Panc1 (cell line): ENCODE measurements around the gene EHD1. TPM values are rescaled to one million over a fixed set of nuclear protein-coding genes. Genes with fewer than 3 reads are reported as not detected.
A peak's percentile ranks its signal among the peaks of the same experiment; 100 is the strongest.

Source experiments
- ATAC-seq: fragments of 200-7000 bp; cut with Tn5 transposase; 2 replicates; pipeline ENCODE4 v1.9.1; 2020; ENCODE audit warnings: mild to moderate bottlenecking, moderate library complexity
- BruUV-seq: library from RNA; stranded (reverse); fragments of 400-500 nt; replicated peaks from 2 replicates; lab custom pipeline; 2021; lab: Mats Ljungman, UMichigan
- CTCF ChIA-PET: fragments of 300-600 bp; sonication (Branson Sonifier 250); formaldehyde crosslinking; loops from one replicate; lab custom pipeline; 2022; ENCODE audit warnings: antibody characterized with exemption; lab: Charles Lee
- POLR2A ChIA-PET: fragments of 300-600 bp; sonication (Branson Sonifier 250); formaldehyde crosslinking; loops from one replicate; lab custom pipeline; 2022; ENCODE audit warnings: antibody characterized with exemption; lab: Charles Lee
- DNase-seq: peaks from one replicate; pipeline ENCODE4 v3.0.0-alpha.2; 2010; ENCODE audit warnings: low read depth, low spot score
- H3K27ac ChIP-seq: 2 replicates; pipeline ENCODE4 v1.5.1; 2011; ENCODE audit warnings: mild to moderate bottlenecking, low read length, inconsistent platforms
- H3K27me3 ChIP-seq: fragments of 200-500 bp; sonication (Bioruptor generic); 2 replicates; pipeline ENCODE4 v1.6.0; 2014; ENCODE audit warnings: low read length, inconsistent platforms; ENCODE audit not compliant: control insufficient read depth, insufficient read depth
- H3K36me3 ChIP-seq: fragments of 200-500 bp; sonication (Bioruptor generic); 2 replicates; pipeline ENCODE4 v1.5.1; 2014; ENCODE audit warnings: inconsistent platforms, mild to moderate bottlenecking, low read length, moderate library complexity; ENCODE audit not compliant: control insufficient read depth, insufficient read depth
- H3K4me1 ChIP-seq: 2 replicates; pipeline ENCODE4 v1.5.1; 2011; ENCODE audit warnings: inconsistent platforms, mild to moderate bottlenecking, low read length, moderate library complexity; ENCODE audit not compliant: control insufficient read depth, insufficient read depth
- H3K4me3 ChIP-seq, 2 experiments: 2 replicates each; pipeline ENCODE4 v1.5.1; 2011 to 2012; ENCODE audit warnings: low read depth in 2 of 2, low read length in 2 of 2, mild to moderate bottlenecking in 2 of 2, inconsistent platforms in 1 of 2, moderate library complexity in 1 of 2
- H3K9me3 ChIP-seq: fragments of 200-500 bp; sonication (Bioruptor generic); 2 replicates; pipeline ENCODE4 v1.5.1; 2014; ENCODE audit warnings: low read depth, mild to moderate bottlenecking, inconsistent platforms, low read length, moderate library complexity; ENCODE audit not compliant: control insufficient read depth, insufficient read depth
- CTCF ChIP-seq: fragments of 450-650 bp; IDR thresholded peaks from 2 replicates; pipeline ENCODE4 v1.5.1; 2017; ENCODE audit warnings: mild to moderate bottlenecking
- POLR2AphosphoS5 ChIP-seq: IDR thresholded peaks from 2 replicates; pipeline ENCODE4 v1.6.1; 2012; ENCODE audit warnings: mild to moderate bottlenecking, low read depth, low read length, moderate library complexity
- REST ChIP-seq, 2 experiments: IDR thresholded peaks; 2 replicates each; pipeline ENCODE4 v1.6.1; 2011 to 2012; ENCODE audit warnings: low read depth in 2 of 2, control low read depth in 1 of 2, low read length in 1 of 2, mild to moderate bottlenecking in 1 of 2, moderate library complexity in 1 of 2; ENCODE audit not compliant: insufficient read depth in 1 of 2
- SIN3A ChIP-seq: IDR thresholded peaks from 2 replicates; pipeline ENCODE4 v1.6.1; 2012; ENCODE audit warnings: low read depth, mild to moderate bottlenecking, low read length, moderate library complexity, borderline replicate concordance; ENCODE audit not compliant: insufficient read depth
- TCF7L2 ChIP-seq: IDR thresholded peaks from 2 replicates; pipeline ENCODE4 v1.6.1; 2011; ENCODE audit warnings: mild to moderate bottlenecking, low read depth, low read length, inconsistent platforms
- in situ Hi-C: cut with HindIII; loops from 2 replicates; pipeline ENCODE4 v1.10.0; 2016; ENCODE audit warnings: low sequenced_read_pairs, low pct_unique_long_range_greater_than_20kb
- intact Hi-C: fragments of 100-400 bp; cut with micrococcal nuclease; formaldehyde crosslinking; loops from one replicate; pipeline ENCODE4 v1.10.0; 2022; ENCODE audit not compliant: unreplicated experiment
- total RNA-seq: library from RNA; stranded (reverse); gene quantifications from one replicate; pipeline ENCODE4 v1.2.1, GENCODE V29; 2021; ENCODE audit not compliant: unreplicated experiment

The EHD1 gene
- total RNA-seq, 1 experiment from 2014 or later = 186 TPM

- no TSS peak for BruUV-seq
- intact Hi-C loops (no loop called here), in situ Hi-C loops (no loop called here)
- POLR2A ChIA-PET = interaction anchor here (0.6 to 1.4 kb wide), 3 partner anchors 19 to 109 kb away, joined by 3 to 18 read pairs (median 4); no protein-coding TSS in a partner anchor
- no peak for TF ChIP-seq POLR2AphosphoS5
- no peak for TF ChIP-seq REST (IDR thresholded peaks at IDR 0.05; ENCODE audit: insufficient read depth in 1 of 2, low read depth in 2 of 2, low read length in 1 of 2)
- TF ChIP-seq TCF7L2 = no peak
- no peak for TF ChIP-seq SIN3A
- Histone ChIP-seq H3K4me3 (peak overlapping the region; percentile 37 to 56), H3K4me1 (peaks cover 19% of the 10 kb centered on the region), H3K27me3 (no peaks in the 10 kb centered on the region), H3K36me3 (no peaks in the 10 kb centered on the region), H3K27ac (peak overlapping the region; percentile 85), H3K9me3 (no peaks in the 10 kb centered on the region)
- peak; percentile 55 for ATAC-seq
- CTCF ChIA-PET = interaction anchor here (0.5 to 1.1 kb wide), 6 partner anchors 15 to 214 kb away, joined by 3 to 17 read pairs (median 4); partner anchors contain the start of gene ATG2A
- DNase-seq = no peak
These were observed 8.9 kb upstream of the EHD1 start for GRCh38 chr11:64887234-64887756.

GRCh38 chr11:64885367-64886286 lies 7.2 kb upstream of the EHD1 start:
- in situ Hi-C loops = no loop called here
- ChIA-PET CTCF (no interaction called here), POLR2A (no interaction called here)
- BruUV-seq = no TSS peak
- no peak overlapping the region for H3K27ac ChIP-seq
- ATAC-seq (no peak), DNase-seq (no peak)
- H3K36me3 ChIP-seq = no peaks in the 10 kb centered on the region
- no peaks in the 10 kb centered on the region for H3K27me3 ChIP-seq
- H3K4me1 ChIP-seq = peaks cover 19% of the 10 kb centered on the region
- intact Hi-C loops = no loop called here
- no peaks in the 10 kb centered on the region for H3K9me3 ChIP-seq
- no peak overlapping the region for H3K4me3 ChIP-seq
- TF ChIP-seq REST (IDR thresholded peaks at IDR 0.05; ENCODE audit: insufficient read depth in 1 of 2, low read depth in 2 of 2, low read length in 1 of 2) (no peak), CTCF (no peak), SIN3A (no peak), POLR2AphosphoS5 (no peak)
